ENCODE data around the gene SOAT2.

The SOAT2 gene

DNA sequence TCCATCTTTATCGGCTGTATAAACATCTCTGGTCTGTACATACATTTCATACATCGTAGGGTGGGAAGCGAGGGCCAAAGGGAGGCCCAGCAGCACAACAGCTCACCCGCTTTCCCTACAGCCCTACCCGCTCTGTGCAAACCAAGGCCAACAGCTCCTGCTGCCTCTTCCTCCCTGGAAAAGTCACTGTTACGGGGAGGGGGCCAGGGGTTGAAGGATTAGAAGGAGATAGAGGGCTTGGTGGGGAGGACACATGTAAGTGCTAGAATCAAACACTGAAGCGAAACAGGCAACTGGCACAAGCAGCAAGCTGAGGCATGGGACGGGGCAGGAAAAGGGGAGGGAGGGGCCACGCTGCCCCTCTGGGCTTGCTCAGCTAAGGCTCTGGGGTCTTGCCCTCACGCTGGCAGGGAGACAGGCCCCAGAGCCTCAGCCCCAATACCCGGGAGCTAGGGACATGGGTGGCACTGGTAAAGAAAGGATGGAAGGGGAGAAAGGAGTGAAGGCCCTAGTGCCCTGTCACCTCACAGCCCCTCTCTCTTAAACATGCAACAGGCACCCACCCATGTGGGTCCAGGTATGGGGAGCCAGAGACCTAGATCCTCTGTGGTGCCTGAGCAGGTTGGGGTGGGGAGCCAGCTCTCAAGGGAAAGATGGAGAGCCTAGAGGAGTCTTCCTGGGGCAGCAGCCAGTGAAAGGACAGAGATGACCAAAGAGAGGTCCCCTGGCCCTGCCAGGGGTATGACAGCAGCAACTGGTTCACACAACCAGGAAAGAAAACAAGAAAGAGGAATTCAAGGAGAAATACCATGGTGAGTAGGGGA is 38.5 kb upstream of the SOAT2 start:
- Histone ChIP-seq H3K27me3 (no peaks in the 10 kb centered on the region), H3K4me1 (peaks cover 26% of the 10 kb centered on the region), H3K4me2 (peak overlapping the region; percentile 39), H3K9ac (no peak overlapping the region), H3K36me3 (peaks cover 31% of the 10 kb centered on the region), H3K4me3 (no peak overlapping the region), H3K27ac (0 out of 2 replicates have a peak overlapping the region, but pooled peaks have one; percentile 22), H3K9me3 (no peaks in the 10 kb centered on the region), H4K20me1 (no peaks in the 10 kb centered on the region)
- no peak for TF ChIP-seq Cebpa-rat (IDR thresholded peaks at IDR 0.05)

- Histone ChIP-seq H3K36me3 (peaks cover 38% of the 10 kb centered on the region), H3K4me1 (peaks cover 26% of the 10 kb centered on the region), H3K4me2 (peak overlapping the region; percentile 67; the same call in 1 of the 2 replicates), H3K27ac (no peak overlapping the region), H3K4me3 (no peak overlapping the region), H3K27me3 (no peaks in the 10 kb centered on the region), H4K20me1 (no peaks in the 10 kb centered on the region), H3K9ac (no peak overlapping the region), H3K9me3 (no peaks in the 10 kb centered on the region)
- TF ChIP-seq Cebpa-rat (IDR thresholded peaks at IDR 0.05): no peak
These were observed 37.8 kb upstream of the SOAT2 start for GRCh38 chr12:53065470-53065869.

GRCh38 chr12:53065975-53066931 is 37.0 kb upstream of the SOAT2 start:
- Histone ChIP-seq H3K27ac (no peak overlapping the region), H3K4me3 (peak overlapping the region; percentile 31; the same call in 1 of the 2 replicates), H3K9ac (0 out of 2 replicates have a peak overlapping the region, but pooled peaks have one; percentile 32), H3K4me2 (peak overlapping the region; percentile 67), H3K36me3 (peaks cover 46% of the 10 kb centered on the region), H4K20me1 (no peaks in the 10 kb centered on the region), H3K9me3 (no peaks in the 10 kb centered on the region), H3K27me3 (no peaks in the 10 kb centered on the region), H3K4me1 (peaks cover 30% of the 10 kb centered on the region)
- TF ChIP-seq Cebpa-rat (IDR thresholded peaks at IDR 0.05): no peak

GRCh38 chr12:53067074-53067992 is 36.0 kb upstream of the SOAT2 start:
- no peaks in the 10 kb centered on the region for H3K27me3 ChIP-seq
- no peak overlapping the region for H3K4me3 ChIP-seq
- H3K4me1 ChIP-seq: peaks cover 41% of the 10 kb centered on the region
- no peak overlapping the region for H3K27ac ChIP-seq
- no peak for TF ChIP-seq Cebpa-rat (IDR thresholded peaks at IDR 0.05)
- H3K9me3 ChIP-seq: no peaks in the 10 kb centered on the region
- peaks cover 51% of the 10 kb centered on the region for H3K36me3 ChIP-seq
- H3K9ac ChIP-seq: no peak overlapping the region
- no peaks in the 10 kb centered on the region for H4K20me1 ChIP-seq
- no peak overlapping the region for H3K4me2 ChIP-seq

- H3K36me3 ChIP-seq: peaks cover 51% of the 10 kb centered on the region
- no peak overlapping the region for H3K9ac ChIP-seq
- H3K9me3 ChIP-seq: no peaks in the 10 kb centered on the region
- H3K4me2 ChIP-seq: no peak overlapping the region
- no peaks in the 10 kb centered on the region for H4K20me1 ChIP-seq
- no peak overlapping the region for H3K4me3 ChIP-seq
- no peak for TF ChIP-seq Cebpa-rat (IDR thresholded peaks at IDR 0.05)
- H3K27me3 ChIP-seq: no peaks in the 10 kb centered on the region
- H3K27ac ChIP-seq: no peak overlapping the region
- peaks cover 48% of the 10 kb centered on the region for H3K4me1 ChIP-seq
These were observed 35.1 kb upstream of the SOAT2 start for GRCh38 chr12:53067993-53068770.

GRCh38 chr12:53068811-53069585 is 34.3 kb upstream of the SOAT2 start:
- Histone ChIP-seq H3K4me1 (peaks cover 42% of the 10 kb centered on the region), H3K27ac (no peak overlapping the region), H3K27me3 (no peaks in the 10 kb centered on the region), H3K4me2 (no peak overlapping the region), H3K9ac (no peak overlapping the region), H3K36me3 (peaks cover 54% of the 10 kb centered on the region), H3K4me3 (no peak overlapping the region), H3K9me3 (no peaks in the 10 kb centered on the region), H4K20me1 (no peaks in the 10 kb centered on the region)
- TF ChIP-seq Cebpa-rat (IDR thresholded peaks at IDR 0.05): no peak

- TF ChIP-seq Cebpa-rat (IDR thresholded peaks at IDR 0.05): no peak
- Histone ChIP-seq H3K4me2 (no peak overlapping the region), H3K4me3 (no peak overlapping the region), H4K20me1 (no peaks in the 10 kb centered on the region), H3K9ac (no peak overlapping the region), H3K4me1 (peaks cover 36% of the 10 kb centered on the region), H3K27ac (no peak overlapping the region), H3K36me3 (peaks cover 59% of the 10 kb centered on the region), H3K9me3 (no peaks in the 10 kb centered on the region), H3K27me3 (no peaks in the 10 kb centered on the region)
These were observed 33.5 kb upstream of the SOAT2 start for GRCh38 chr12:53069621-53070410.

Measured in BLaER1 (cell line).